Smooth muscle cell (in vitro differentiated cells): ENCODE results near the gene ARMC7. TPM values are rescaled to one million over a fixed set of nuclear protein-coding genes. Genes with fewer than 3 reads are reported as not detected.

Source experiments
- DNase-seq: peaks from one replicate; lab custom pipeline; 2025; ENCODE audit not compliant: unreplicated experiment; lab: John Stamatoyannopoulos, UW
- H2AFZ ChIP-seq: fragments of 200-600 bp; sonication (generic); 2 replicates; pipeline ENCODE4 v1.6.0; 2016; ENCODE audit warnings: antibody characterized with exemption, low read depth, mild to moderate bottlenecking
- H3F3A ChIP-seq: fragments of 200-600 bp; sonication (generic); 2 replicates; pipeline ENCODE4 v1.6.0; 2017; ENCODE audit warnings: antibody characterized with exemption, low read depth
- H3K27ac ChIP-seq: fragments of 200-600 bp; sonication (generic); 2 replicates; pipeline ENCODE4 v1.5.1; 2016; ENCODE audit warnings: low read depth, mild to moderate bottlenecking
- H3K27me3 ChIP-seq: fragments of 200-600 bp; sonication (generic); 2 replicates; pipeline ENCODE4 v1.6.1; 2016; ENCODE audit warnings: low read depth, mild to moderate bottlenecking
- H3K36me3 ChIP-seq: fragments of 200-600 bp; sonication (generic); 2 replicates; pipeline ENCODE4 v1.5.1; 2016; ENCODE audit warnings: low read depth
- H3K4me1 ChIP-seq: fragments of 200-600 bp; sonication (generic); 2 replicates; pipeline ENCODE4 v1.5.1; 2016; ENCODE audit warnings: low read depth
- H3K4me2 ChIP-seq: fragments of 200-600 bp; sonication (generic); 2 replicates; pipeline ENCODE4 v1.6.0; 2016; ENCODE audit warnings: mild to moderate bottlenecking
- H3K4me3 ChIP-seq: fragments of 200-600 bp; sonication (generic); 2 replicates; pipeline ENCODE4 v1.5.1; 2016; ENCODE audit warnings: mild to moderate bottlenecking
- H3K79me2 ChIP-seq: fragments of 200-600 bp; sonication (generic); 2 replicates; pipeline ENCODE4 v1.6.0; 2016; ENCODE audit warnings: low read depth, mild to moderate bottlenecking
- H3K9ac ChIP-seq: fragments of 200-600 bp; sonication (generic); 2 replicates; pipeline ENCODE4 v1.6.0; 2016; ENCODE audit warnings: low read depth
- H3K9me3 ChIP-seq: fragments of 200-600 bp; sonication (generic); replicated peaks from 2 replicates; pipeline ENCODE4 v1.5.1; 2016; ENCODE audit warnings: low read depth
- H4K20me1 ChIP-seq: fragments of 200-600 bp; sonication (generic); 2 replicates; pipeline ENCODE4 v1.6.0; 2016; ENCODE audit warnings: low read depth
- WGBS: methylation state at CpG from one replicate; pipeline ENCODE4 v1.1.7; 2016; ENCODE audit warnings: low lambda C conversion rate; 5-methylcytosine and 5-hydroxymethylcytosine counted together
- polyA plus RNA-seq: library from polyadenylated mRNA; unstranded; fragments of >200 nt; fragmentation: Nextera tagmentation; extraction: Ambion mirVana; gene quantifications from 2 replicates; pipeline ENCODE4 v1.2.1, GENCODE V29; 2016
- total RNA-seq: library from RNA; depleted of rRNA; stranded (reverse); fragments of >200 nt; gene quantifications from 2 replicates; pipeline ENCODE4 v1.2.3, GENCODE V29; 2014
- TF ChIP-seq, protein P1 (sequence below): fragments of 200-600 bp; sonication (generic); IDR thresholded peaks from 2 replicates; pipeline ENCODE4 v1.5.1; 2017; ENCODE audit warnings: borderline replicate concordance, mild to moderate bottlenecking, antibody characterized with exemption; ENCODE audit not compliant: insufficient read depth, poor library complexity, severe bottlenecking

Gene ARMC7
- total and polyA plus RNA-seq, 2 experiments from 2014 or later = 1.8 to 6.8 TPM

DNA sequence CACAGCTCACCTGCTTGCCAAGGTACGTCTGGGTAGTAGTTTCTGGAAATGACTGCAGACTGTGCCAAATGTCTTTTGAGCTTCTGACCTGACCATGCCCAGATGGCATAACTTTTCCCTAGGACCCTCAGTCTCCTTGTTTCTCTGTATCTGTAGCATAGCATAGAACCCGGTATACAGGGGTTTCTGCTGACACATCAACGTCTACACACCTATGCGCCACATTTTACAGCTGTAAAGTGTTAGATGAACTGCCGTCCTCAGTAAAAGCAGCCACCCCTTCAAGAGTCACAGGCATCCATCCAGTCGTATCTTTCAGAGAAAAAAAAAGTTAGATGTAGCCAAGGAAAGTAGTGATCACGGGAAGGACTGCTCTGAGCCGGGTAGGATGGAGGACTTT is 45.3 kb upstream of the ARMC7 start:
- Histone ChIP-seq H3K9me3 (no peaks in the 10 kb centered on the region), H3K4me3 (no peak overlapping the region), H3K4me2 (no peak overlapping the region), H3K27me3 (no peaks in the 10 kb centered on the region), H3K36me3 (no peaks in the 10 kb centered on the region), H3K79me2 (no peaks in the 10 kb centered on the region), H3K4me1 (no peaks in the 10 kb centered on the region), H4K20me1 (peaks cover 3% of the 10 kb centered on the region), H3K27ac (no peak overlapping the region), H3K9ac (no peak overlapping the region), H3F3A (peaks cover 4% of the 10 kb centered on the region), H2AFZ (no peak overlapping the region)
- TF ChIP-seq, protein P1, sequence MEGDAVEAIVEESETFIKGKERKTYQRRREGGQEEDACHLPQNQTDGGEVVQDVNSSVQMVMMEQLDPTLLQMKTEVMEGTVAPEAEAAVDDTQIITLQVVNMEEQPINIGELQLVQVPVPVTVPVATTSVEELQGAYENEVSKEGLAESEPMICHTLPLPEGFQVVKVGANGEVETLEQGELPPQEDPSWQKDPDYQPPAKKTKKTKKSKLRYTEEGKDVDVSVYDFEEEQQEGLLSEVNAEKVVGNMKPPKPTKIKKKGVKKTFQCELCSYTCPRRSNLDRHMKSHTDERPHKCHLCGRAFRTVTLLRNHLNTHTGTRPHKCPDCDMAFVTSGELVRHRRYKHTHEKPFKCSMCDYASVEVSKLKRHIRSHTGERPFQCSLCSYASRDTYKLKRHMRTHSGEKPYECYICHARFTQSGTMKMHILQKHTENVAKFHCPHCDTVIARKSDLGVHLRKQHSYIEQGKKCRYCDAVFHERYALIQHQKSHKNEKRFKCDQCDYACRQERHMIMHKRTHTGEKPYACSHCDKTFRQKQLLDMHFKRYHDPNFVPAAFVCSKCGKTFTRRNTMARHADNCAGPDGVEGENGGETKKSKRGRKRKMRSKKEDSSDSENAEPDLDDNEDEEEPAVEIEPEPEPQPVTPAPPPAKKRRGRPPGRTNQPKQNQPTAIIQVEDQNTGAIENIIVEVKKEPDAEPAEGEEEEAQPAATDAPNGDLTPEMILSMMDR = no peak
- 94% methylated on average over 8 of the region's 8 CpGs for whole genome bisulfite sequencing
- no peak for DNase-seq

DNA sequence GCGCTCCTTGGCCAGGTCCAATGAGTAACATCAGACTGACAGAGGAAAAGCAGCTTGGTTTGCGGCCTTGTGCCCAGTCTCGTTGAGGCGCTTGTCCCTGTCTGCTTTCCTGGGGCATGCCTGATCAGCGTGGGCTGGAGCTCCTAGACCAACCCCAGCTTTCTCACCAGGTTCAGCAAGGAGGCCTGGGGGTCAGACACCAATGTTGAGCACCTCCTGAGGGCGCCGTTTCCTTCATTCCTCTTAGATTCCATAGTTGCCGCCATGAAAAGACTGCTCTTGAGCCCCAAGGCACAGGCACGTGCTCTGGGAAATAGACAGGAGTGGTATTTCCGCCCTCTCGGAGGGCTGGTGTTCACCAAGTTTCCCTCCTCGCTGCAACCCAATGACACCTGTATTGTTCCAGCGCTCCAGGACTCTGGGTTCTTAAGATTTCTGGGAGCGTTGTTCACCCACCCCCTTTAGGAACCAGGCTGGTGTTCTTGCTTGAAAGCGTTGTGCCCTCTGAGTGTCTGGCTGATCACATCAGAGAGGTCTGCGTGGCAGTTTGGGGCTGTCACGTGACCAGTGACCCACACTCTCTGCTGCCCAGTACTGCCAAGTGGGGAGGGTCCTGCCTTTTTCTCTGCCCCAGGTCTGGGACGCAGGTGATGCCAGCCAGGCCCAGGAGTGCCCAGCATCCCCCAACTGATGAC is 44.8 kb upstream of the ARMC7 start:
- Histone ChIP-seq H3K4me3 (no peak overlapping the region), H3K4me1 (no peaks in the 10 kb centered on the region), H3K27me3 (no peaks in the 10 kb centered on the region), H3K9ac (no peak overlapping the region), H2AFZ (no peak overlapping the region), H3K9me3 (no peaks in the 10 kb centered on the region), H3K27ac (no peak overlapping the region), H3K36me3 (no peaks in the 10 kb centered on the region), H3F3A (no peaks in the 10 kb centered on the region), H3K4me2 (no peak overlapping the region), H3K79me2 (no peaks in the 10 kb centered on the region), H4K20me1 (no peaks in the 10 kb centered on the region)
- WGBS = 94% methylated on average over 18 of the region's 18 CpGs
- no peak for DNase-seq
- TF ChIP-seq, protein P1 = no peak

DNA sequence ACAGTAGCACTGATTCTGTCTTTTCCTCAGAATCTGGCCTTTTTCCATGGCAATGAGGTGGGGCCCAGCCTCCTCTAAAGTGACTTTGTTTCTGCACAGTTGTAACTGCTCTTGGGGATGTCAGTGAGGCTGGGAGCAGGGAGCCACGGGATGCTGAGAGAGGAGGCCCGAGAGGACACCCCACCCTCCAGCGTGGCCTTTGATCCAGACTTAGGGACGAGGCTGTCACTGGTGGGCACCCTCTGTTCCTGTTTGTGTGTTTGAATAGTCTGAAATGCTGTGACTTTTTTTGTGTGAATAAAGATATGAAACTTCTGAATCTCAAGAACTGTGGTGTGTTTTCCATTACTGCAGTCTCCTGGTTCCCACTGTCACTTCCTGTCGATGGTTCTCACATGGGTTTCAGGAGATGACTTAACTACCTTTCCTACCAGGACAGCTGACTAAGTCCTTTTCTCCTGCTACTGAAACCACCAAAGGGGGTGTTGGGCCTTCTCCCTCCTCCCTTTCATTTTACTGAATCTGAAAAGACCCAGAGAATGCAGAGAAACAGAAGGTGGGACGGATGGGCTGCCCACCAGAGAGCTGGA is 44.1 kb upstream of the ARMC7 start:
- Histone ChIP-seq H4K20me1 (no peaks in the 10 kb centered on the region), H3K4me1 (no peaks in the 10 kb centered on the region), H3K27me3 (no peaks in the 10 kb centered on the region), H3K4me2 (no peak overlapping the region), H3K9me3 (no peaks in the 10 kb centered on the region), H3K79me2 (no peaks in the 10 kb centered on the region), H3K4me3 (no peak overlapping the region), H3K9ac (no peak overlapping the region), H3F3A (no peaks in the 10 kb centered on the region), H3K27ac (peak overlapping the region; percentile 1), H3K36me3 (no peaks in the 10 kb centered on the region), H2AFZ (no peak overlapping the region)
- no peak for DNase-seq
- WGBS = 89% methylated on average over 6 of the region's 6 CpGs
- TF ChIP-seq, protein P1 = no peak

DNA sequence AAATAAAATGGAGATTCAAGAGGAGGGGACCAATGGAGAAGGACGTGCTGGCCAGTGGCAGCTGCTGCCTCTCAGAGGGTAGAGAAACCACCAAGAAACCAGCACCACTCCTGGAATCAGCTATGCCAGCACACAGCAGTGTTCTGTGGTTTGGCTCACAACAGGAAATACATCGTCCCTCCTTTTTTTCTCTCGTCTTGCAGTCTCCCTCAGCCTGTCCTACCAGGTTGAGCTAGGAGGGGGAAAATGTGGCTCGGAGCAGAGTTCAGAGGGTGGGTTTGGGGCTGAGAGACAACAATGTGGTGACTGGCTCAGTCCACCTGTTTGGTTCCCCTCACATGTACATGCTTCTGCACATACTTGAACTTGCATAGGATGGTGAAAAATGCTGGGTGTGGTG is 41.9 kb upstream of the ARMC7 start:
- TF ChIP-seq, protein P1 = no peak
- DNase-seq = no peak
- WGBS = 69% methylated on average over 4 of the region's 4 CpGs
- no peak overlapping the region for H2AFZ ChIP-seq
- H3K4me1 ChIP-seq = no peaks in the 10 kb centered on the region
- H3K27ac ChIP-seq = no peak overlapping the region
- H3K9ac ChIP-seq = no peak overlapping the region
- no peaks in the 10 kb centered on the region for H3K36me3 ChIP-seq
- no peaks in the 10 kb centered on the region for H3K79me2 ChIP-seq
- no peaks in the 10 kb centered on the region for H4K20me1 ChIP-seq
- H3K9me3 ChIP-seq = no peaks in the 10 kb centered on the region
- H3F3A ChIP-seq = no peaks in the 10 kb centered on the region
- H3K4me2 ChIP-seq = no peak overlapping the region
- no peaks in the 10 kb centered on the region for H3K27me3 ChIP-seq
- H3K4me3 ChIP-seq = no peak overlapping the region
